ENCODE data around the gene OSBPL8. TPM values are rescaled to one million over a fixed set of nuclear protein-coding genes. Genes with fewer than 3 reads are reported as not detected.

Gene OSBPL8
- total and polyA plus RNA-seq, 2 of the 8 experiments (the other 6 are each of a cell fraction or from before 2014, with no cell fraction given), result 10.9 to 81.1 TPM

GRCh38 chr12:76478045-76478444 is 81.5 kb downstream of the OSBPL8 start:
- Histone ChIP-seq H2AFZ (ENCODE audit: low read length) (no peak overlapping the region), H3K36me3 (ENCODE audit: control insufficient read depth in 2 of 4, insufficient read depth in 4 of 4, low read length in 3 of 4) (no peaks in the 10 kb centered on the region), H2BK120ac (replicated peaks; ENCODE audit: low read depth, low read length) (no peak overlapping the region), H3K4ac (replicated peaks; ENCODE audit: insufficient read length, low read depth, low read length) (no peak overlapping the region), H2BK20ac (ENCODE audit: low read length) (no peak overlapping the region), H3K27me3 (replicated peaks in 1 of 4; ENCODE audit: control insufficient read depth in 3 of 4, extremely low read depth in 1 of 4, insufficient read depth in 3 of 4, low read length in 3 of 4) (no peaks in the 10 kb centered on the region), H3K14ac (ENCODE audit: insufficient read length) (no peak overlapping the region), H3K9ac (replicated peaks in 1 of 4; ENCODE audit: extremely low read depth in 1 of 4, low read depth in 3 of 4, low read length in 3 of 4) (no peak overlapping the region), H4K91ac (replicated peaks; ENCODE audit: insufficient read length, low read length) (no peak overlapping the region), H2AK5ac (ENCODE audit: low read depth, low read length) (no peak overlapping the region), H3K56ac (replicated peaks; ENCODE audit: insufficient read length, low read depth, low read length) (no peak overlapping the region), H3K4me3 (ENCODE audit: extremely low read depth in 1 of 4, insufficient read depth in 2 of 4, low read depth in 3 of 4, low read length in 4 of 4) (no peak overlapping the region), H3K4me1 (replicated peaks in 1 of 4; ENCODE audit: control insufficient read depth in 3 of 4, insufficient read depth in 4 of 4, low read length in 3 of 4) (no peaks in the 10 kb centered on the region), H3K23ac (ENCODE audit: insufficient read length) (no peak overlapping the region), H4K20me1 (replicated peaks in 1 of 2; ENCODE audit: control insufficient read depth in 1 of 2, insufficient read depth in 2 of 2, low read length in 2 of 2) (no peaks in the 10 kb centered on the region), H3K27ac (ENCODE audit: low read depth, low read length) (no peak overlapping the region), H3K18ac (ENCODE audit: extremely low read depth, low read length) (no peak overlapping the region), H3K79me2 (ENCODE audit: control insufficient read depth in 1 of 2, insufficient read depth in 2 of 2, low read length in 2 of 2) (no peaks in the 10 kb centered on the region; a peak in 1 of 4 replicates), H3K9me3 (ENCODE audit: insufficient read depth in 2 of 2, low read depth in 1 of 2, low read length in 1 of 2) (no peaks in the 10 kb centered on the region), H2BK5ac (ENCODE audit: low read depth, low read length) (no peak overlapping the region), H4K8ac (ENCODE audit: extremely low read depth, insufficient read depth, low read length) (no peak overlapping the region), H2BK15ac (ENCODE audit: low read length) (no peak overlapping the region), H4K5ac (ENCODE audit: insufficient read length, low read depth, low read length) (no peak overlapping the region), H3K4me2 (ENCODE audit: insufficient read depth in 1 of 2, low read depth in 2 of 2, low read length in 2 of 2) (no peak overlapping the region), H2BK12ac (ENCODE audit: low read depth, low read length) (no peak overlapping the region), H3K79me1 (ENCODE audit: low read depth, low read length) (no peaks in the 10 kb centered on the region), H3K23me2 (ENCODE audit: low read depth, low read length) (no peaks in the 10 kb centered on the region)
- no peak for DNase-seq (ENCODE audit: low read depth in 1 of 2, low spot score in 2 of 2)
- 76% methylated on average over 5 of the region's 5 CpGs; no CpG with 5 or more reads in 1 of the 2 experiments for WGBS, 2 experiments (ENCODE audit: extremely low coverage in 1 of 2, insufficient coverage in 1 of 2, insufficient read length in 1 of 2, insufficient replicate concordance in 2 of 2, low coverage in 1 of 2, low lambda C conversion rate in 2 of 2, missing lambda C conversion rate in 1 of 2)
- FAIRE-seq, result no peak
- ChIA-PET POLR2A (ENCODE audit: partially characterized antibody) (no interaction called here), CTCF (ENCODE audit: partially characterized antibody) (interaction anchor here (0.6 to 1.4 kb wide), 4 partner anchors 9 to 532 kb away, joined by 3 to 4 read pairs (median 3); no protein-coding TSS in a partner anchor)
- TF ChIP-seq CTBP2 (IDR thresholded peaks at IDR 0.05; ENCODE audit: borderline replicate concordance, insufficient read depth, insufficient read length, low read length) (no peak), SIN3A (conservative IDR thresholded peaks at IDR 0.05 in 1 of 2, IDR thresholded peaks at IDR 0.05 in 1 of 2; ENCODE audit: low read depth in 1 of 2, low read length in 2 of 2) (no peak), E2F6 (IDR thresholded peaks at IDR 0.05) (no peak), CHD1 (IDR thresholded peaks at IDR 0.05; ENCODE audit: low read depth, low read length) (no peak), CREB1 (IDR thresholded peaks at IDR 0.05) (no peak), RAD21 (IDR thresholded peaks at IDR 0.05 in 1 of 2, conservative IDR thresholded peaks at IDR 0.05 in 1 of 2; ENCODE audit: low read depth in 2 of 2, low read length in 2 of 2) (no peak), RNF2 (IDR thresholded peaks at IDR 0.05; ENCODE audit: borderline replicate concordance, low read depth, low read length, missing control alignments, poor library complexity, severe bottlenecking) (no peak)

Data from H1 (cell line).